ENCODE data around the gene KCTD18.
A peak's percentile ranks its signal among the peaks of the same experiment; 100 is the strongest.

The KCTD18 gene

GRCh38 chr2:200471324-200471848, 38.5 kb downstream of the KCTD18 start:
- Histone ChIP-seq H3K4me3 (ENCODE audit: low read depth, low read length) (no peak overlapping the region), H3K27ac (no peak overlapping the region), H3K36me3 (peaks cover 13% of the 10 kb centered on the region), H3K27me3 (ENCODE audit: insufficient read depth, low read depth, severe bottlenecking) (no peaks in the 10 kb centered on the region), H3K9me3 (ENCODE audit: severe bottlenecking) (no peaks in the 10 kb centered on the region)
- DNase-seq = peak; percentile 44
- TF ChIP-seq, protein P1, sequence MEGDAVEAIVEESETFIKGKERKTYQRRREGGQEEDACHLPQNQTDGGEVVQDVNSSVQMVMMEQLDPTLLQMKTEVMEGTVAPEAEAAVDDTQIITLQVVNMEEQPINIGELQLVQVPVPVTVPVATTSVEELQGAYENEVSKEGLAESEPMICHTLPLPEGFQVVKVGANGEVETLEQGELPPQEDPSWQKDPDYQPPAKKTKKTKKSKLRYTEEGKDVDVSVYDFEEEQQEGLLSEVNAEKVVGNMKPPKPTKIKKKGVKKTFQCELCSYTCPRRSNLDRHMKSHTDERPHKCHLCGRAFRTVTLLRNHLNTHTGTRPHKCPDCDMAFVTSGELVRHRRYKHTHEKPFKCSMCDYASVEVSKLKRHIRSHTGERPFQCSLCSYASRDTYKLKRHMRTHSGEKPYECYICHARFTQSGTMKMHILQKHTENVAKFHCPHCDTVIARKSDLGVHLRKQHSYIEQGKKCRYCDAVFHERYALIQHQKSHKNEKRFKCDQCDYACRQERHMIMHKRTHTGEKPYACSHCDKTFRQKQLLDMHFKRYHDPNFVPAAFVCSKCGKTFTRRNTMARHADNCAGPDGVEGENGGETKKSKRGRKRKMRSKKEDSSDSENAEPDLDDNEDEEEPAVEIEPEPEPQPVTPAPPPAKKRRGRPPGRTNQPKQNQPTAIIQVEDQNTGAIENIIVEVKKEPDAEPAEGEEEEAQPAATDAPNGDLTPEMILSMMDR (IDR thresholded peaks at IDR 0.05; ENCODE audit: low read depth, low read length) = peak; percentile 67

GRCh38 chr2:200470230-200470629, 39.6 kb downstream of the KCTD18 start:
- Histone ChIP-seq H3K27ac (no peak overlapping the region), H3K4me3 (ENCODE audit: low read depth, low read length) (no peak overlapping the region), H3K36me3 (peaks cover 13% of the 10 kb centered on the region), H3K9me3 (ENCODE audit: severe bottlenecking) (no peaks in the 10 kb centered on the region), H3K27me3 (ENCODE audit: insufficient read depth, low read depth, severe bottlenecking) (no peaks in the 10 kb centered on the region)
- no peak for DNase-seq
- TF ChIP-seq, protein P1 (IDR thresholded peaks at IDR 0.05; ENCODE audit: low read depth, low read length) = no peak

GRCh38 chr2:200469708-200470211, 40.1 kb downstream of the KCTD18 start:
- H3K9me3 ChIP-seq (ENCODE audit: severe bottlenecking) = no peaks in the 10 kb centered on the region
- peaks cover 13% of the 10 kb centered on the region for H3K36me3 ChIP-seq
- DNase-seq = no peak
- H3K27ac ChIP-seq = no peak overlapping the region
- H3K4me3 ChIP-seq (ENCODE audit: low read depth, low read length) = no peak overlapping the region
- TF ChIP-seq, protein P1 (IDR thresholded peaks at IDR 0.05; ENCODE audit: low read depth, low read length) = no peak
- H3K27me3 ChIP-seq (ENCODE audit: insufficient read depth, low read depth, severe bottlenecking) = no peaks in the 10 kb centered on the region

- Histone ChIP-seq H3K27ac (no peak overlapping the region), H3K4me3 (ENCODE audit: low read depth, low read length) (no peak overlapping the region), H3K36me3 (peaks cover 10% of the 10 kb centered on the region), H3K9me3 (ENCODE audit: severe bottlenecking) (no peaks in the 10 kb centered on the region), H3K27me3 (ENCODE audit: insufficient read depth, low read depth, severe bottlenecking) (no peaks in the 10 kb centered on the region)
- DNase-seq = no peak
- TF ChIP-seq, protein P1 (IDR thresholded peaks at IDR 0.05; ENCODE audit: low read depth, low read length) = no peak
Measured at GRCh38 chr2:200467806-200468681, 41.8 kb downstream of the KCTD18 start.

DNA sequence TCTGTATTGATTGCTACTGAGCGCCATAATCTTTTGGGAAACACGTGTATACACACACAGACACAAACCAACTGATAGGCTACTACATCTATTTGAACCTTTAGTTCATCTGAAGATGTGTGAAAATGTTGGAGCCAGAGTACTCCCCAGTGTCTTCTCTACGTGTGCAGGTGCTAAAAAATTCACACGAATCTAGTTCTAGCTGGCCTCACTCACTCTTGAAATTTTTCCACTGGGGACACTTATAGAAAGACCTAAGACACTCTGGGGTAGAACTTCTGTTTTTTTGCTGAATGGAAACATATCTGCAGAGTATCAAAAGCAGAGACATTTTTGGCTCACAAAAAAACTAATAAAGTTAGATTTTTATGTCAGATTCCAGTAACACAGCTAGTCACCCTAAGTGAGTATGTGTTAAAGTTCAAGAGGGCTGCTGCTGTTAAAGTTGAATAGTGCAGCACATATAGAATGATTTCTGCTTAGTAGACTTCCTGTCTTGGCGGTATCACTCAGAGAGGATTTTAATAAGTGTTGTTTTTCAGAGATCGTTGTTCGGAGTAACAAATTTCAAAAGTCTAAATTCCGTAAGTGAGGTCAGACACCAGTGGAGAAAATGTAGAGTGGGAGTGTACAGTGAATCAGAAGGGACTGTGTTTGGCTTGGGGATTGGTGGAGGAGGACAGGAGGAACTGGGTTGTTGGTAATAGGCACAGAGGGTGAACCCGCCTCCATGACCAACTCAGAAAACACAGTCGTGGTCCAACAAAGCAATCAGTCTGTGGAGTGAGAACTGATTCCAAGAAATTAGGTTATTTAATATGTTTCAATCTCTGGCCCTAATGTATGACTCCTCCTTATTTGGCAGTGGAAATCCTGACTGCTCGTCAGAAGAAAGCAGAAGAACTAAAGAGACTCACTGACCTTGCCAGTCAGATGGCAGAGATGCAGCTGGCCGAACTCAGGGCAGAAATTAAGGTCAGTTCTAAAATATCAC, 43.1 kb downstream of the KCTD18 start:
- Histone ChIP-seq H3K9me3 (ENCODE audit: severe bottlenecking) (no peaks in the 10 kb centered on the region), H3K27ac (no peak overlapping the region), H3K36me3 (peaks cover 10% of the 10 kb centered on the region), H3K4me3 (ENCODE audit: low read depth, low read length) (no peak overlapping the region), H3K27me3 (ENCODE audit: insufficient read depth, low read depth, severe bottlenecking) (no peaks in the 10 kb centered on the region)
- TF ChIP-seq, protein P1 (IDR thresholded peaks at IDR 0.05; ENCODE audit: low read depth, low read length) = no peak
- no peak for DNase-seq
